Measurements from ENCODE around the gene RIMKLB.
"Not testable (repeated sequence)": the region's sequence is repeated elsewhere in the genome, so short reads cannot be mapped to it uniquely, and the experiment has no call there.

DNA sequence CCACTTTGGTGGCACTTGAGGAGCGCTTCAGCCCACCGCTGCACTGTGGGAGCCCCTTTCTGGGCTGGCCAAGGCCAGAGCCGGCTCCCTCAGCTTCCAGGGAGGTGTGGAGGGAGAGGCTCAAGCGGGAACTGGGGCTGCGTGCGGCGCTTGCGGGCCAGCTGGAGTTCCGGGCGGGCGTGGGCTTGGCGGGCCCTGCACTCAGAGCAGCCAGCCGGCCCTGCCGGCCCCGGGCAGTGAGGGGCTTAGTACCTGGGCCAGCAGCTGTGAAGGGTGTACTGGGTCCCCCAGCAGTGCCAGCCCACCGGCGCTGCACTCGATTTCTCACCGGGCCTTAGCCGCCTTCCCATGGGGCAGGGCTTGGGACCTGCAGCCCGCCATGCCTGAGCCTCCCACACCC is 96.8 kb downstream of the RIMKLB start:
- TF ChIP-seq CTCF (conservative IDR thresholded peaks at IDR 0.05; ENCODE audit: low read depth, low read length); POLR2A (IDR thresholded peaks at IDR 0.05; ENCODE audit: low read depth, low read length); BHLHE40 (IDR thresholded peaks at IDR 0.05; ENCODE audit: low read depth, low read length); RCOR1 (IDR thresholded peaks at IDR 0.05; ENCODE audit: insufficient replicate concordance, low read length); RAD21 (IDR thresholded peaks at IDR 0.05; ENCODE audit: low read length); FOS (IDR thresholded peaks at IDR 0.05; ENCODE audit: low read depth, low read length); CEBPB (IDR thresholded peaks at IDR 0.05; ENCODE audit: low read depth, low read length): not testable (repeated sequence)
